Measurements from ENCODE around the gene CDCA7L.
"Not testable (repeated sequence)": the region's sequence is repeated elsewhere in the genome, so short reads cannot be mapped to it uniquely, and the experiment has no call there.

CDCA7L gene

DNA sequence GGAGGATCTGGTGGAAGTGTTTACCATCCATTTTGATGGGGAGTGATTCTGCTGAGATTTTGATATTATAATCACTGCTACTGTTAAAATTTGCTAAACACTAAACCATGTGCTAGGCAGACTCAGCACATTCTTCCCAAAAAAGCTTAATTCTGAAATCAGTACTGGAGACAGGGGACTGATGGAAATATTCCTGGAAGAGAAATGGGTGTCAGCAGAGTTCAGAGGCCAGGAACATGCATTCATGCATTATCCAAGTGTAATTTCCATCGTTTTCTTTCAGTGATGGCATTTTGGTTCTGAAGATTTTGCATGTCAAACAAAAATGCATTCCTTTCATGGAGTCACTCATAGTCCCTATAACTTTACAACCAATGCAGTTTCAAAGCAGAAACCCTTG, 79.0 kb downstream of the CDCA7L start:
- H3K4me3 ChIP-seq (ENCODE audit: low read depth, low read length), result no peak overlapping the region
- TF ChIP-seq, protein P1, sequence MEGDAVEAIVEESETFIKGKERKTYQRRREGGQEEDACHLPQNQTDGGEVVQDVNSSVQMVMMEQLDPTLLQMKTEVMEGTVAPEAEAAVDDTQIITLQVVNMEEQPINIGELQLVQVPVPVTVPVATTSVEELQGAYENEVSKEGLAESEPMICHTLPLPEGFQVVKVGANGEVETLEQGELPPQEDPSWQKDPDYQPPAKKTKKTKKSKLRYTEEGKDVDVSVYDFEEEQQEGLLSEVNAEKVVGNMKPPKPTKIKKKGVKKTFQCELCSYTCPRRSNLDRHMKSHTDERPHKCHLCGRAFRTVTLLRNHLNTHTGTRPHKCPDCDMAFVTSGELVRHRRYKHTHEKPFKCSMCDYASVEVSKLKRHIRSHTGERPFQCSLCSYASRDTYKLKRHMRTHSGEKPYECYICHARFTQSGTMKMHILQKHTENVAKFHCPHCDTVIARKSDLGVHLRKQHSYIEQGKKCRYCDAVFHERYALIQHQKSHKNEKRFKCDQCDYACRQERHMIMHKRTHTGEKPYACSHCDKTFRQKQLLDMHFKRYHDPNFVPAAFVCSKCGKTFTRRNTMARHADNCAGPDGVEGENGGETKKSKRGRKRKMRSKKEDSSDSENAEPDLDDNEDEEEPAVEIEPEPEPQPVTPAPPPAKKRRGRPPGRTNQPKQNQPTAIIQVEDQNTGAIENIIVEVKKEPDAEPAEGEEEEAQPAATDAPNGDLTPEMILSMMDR (conservative IDR thresholded peaks at IDR 0.05; ENCODE audit: low read depth, low read length), result no peak
- DNase-seq (ENCODE audit: low read depth), result no peak

DNA sequence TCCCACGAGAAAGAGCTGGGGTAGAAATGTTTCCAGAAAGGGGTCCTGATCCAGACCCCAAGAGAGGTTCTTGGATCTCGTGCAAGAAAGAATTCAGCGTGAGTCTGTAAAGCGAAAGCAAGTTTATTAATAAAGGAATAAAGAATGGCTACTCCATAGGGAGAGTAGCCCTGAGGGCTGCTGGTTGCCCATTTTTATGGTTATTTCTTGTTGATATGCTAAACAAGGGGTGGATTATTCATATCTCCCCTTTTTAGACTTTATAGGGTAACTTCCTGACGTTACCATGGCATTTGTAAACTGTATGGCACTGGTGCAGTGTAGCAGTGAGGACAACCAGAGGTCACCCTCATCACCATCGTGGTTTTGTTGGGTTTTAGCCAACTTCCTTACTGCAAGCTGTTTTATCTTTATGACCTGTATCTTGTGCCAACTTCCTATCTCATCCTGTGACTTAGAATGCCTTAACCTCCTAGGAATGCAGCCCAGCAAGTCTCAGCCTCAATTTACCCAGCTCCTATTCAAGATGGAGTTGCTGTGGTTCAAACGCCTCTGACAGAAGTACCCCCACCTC, 80.0 kb downstream of the CDCA7L start:
- not testable (repeated sequence) for H3K4me3 ChIP-seq (ENCODE audit: low read depth, low read length)

DNA sequence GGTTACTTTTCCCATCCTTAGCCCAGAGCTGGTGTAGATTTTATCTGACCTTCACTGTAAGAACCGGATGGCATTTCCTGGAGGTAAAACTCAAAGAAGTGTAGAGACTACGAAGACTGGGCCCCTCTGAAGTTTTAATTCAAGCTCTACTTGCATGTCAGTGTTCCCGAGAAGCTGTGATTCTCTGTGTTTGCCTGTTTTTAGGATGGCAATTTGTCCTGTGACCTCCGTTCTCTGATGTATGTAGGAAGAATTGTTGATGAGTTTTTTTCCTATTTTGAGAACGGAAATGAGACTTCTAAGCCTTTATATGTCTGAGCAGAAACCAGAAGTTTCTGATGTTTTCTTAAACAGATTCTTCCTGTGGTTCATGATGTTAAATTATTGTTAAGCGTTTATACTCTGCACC, 94.1 kb downstream of the CDCA7L start:
- DNase-seq (ENCODE audit: low read depth), result peak; percentile 56
- peak overlapping the region; percentile 21 for H3K4me3 ChIP-seq (ENCODE audit: low read depth, low read length)
- TF ChIP-seq, protein P1 (conservative IDR thresholded peaks at IDR 0.05; ENCODE audit: low read depth, low read length), result no peak

More for the DNA sequence above, 80.0 kb downstream of the CDCA7L start:
- DNase-seq (ENCODE audit: low read depth), result not testable (repeated sequence)

Measured in choroid plexus epithelial cell (primary cell).